OCI-LY3 (cell line): ENCODE data around the gene GJB2.

ENCODE experiments used
- EZH2phosphoT487 ChIP-seq: fragments of 200-600 bp; shearing (Covaris generic); IDR thresholded peaks from 2 replicates; pipeline ENCODE4 v1.6.1; 2018; ENCODE audit warnings: antibody characterized with exemption, mixed run types, low read depth
- TF ChIP-seq, protein P1 (sequence below): fragments of 200-600, 300-600 bp; sonication (generic); IDR thresholded peaks from 2 replicates; pipeline ENCODE4 v1.5.1; 2014; ENCODE audit warnings: antibody characterized with exemption, low read length, low read depth

DNA sequence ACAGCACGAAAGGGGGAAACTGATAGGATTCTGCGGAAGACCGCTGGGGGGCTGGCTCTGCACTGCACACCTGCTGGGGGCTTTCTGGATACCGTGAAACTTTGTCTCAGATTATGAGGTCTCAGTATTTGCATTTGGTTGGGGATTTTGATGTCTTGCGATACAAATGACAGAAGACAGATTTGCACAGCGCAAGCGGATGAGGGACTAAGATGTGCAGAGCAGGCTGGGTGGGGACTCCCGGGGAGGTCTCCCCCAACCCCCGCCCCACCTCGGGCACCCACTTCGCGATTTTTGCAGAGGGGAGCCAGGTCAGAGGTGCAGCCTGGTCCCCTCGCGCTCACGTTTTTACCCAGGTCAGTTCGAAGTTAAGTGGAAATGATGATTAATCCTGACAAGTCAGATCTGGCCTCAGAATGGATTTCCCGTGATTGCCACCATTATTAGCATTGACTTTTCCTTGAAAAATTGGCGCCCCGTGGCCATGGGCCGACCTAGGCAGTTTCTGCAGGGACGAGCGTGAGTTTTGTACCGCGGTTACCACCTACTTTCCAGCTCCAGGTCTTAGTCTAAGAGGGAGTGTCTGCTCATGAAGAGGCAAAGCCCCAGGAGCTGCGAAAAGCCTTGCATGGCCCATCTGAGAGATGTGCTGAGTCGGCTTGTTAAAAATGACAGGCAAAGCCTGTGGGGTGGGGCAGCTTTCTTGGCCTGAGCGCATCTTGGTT lies 1.3 kb upstream of the GJB2 start:
- TF ChIP-seq, protein P1, sequence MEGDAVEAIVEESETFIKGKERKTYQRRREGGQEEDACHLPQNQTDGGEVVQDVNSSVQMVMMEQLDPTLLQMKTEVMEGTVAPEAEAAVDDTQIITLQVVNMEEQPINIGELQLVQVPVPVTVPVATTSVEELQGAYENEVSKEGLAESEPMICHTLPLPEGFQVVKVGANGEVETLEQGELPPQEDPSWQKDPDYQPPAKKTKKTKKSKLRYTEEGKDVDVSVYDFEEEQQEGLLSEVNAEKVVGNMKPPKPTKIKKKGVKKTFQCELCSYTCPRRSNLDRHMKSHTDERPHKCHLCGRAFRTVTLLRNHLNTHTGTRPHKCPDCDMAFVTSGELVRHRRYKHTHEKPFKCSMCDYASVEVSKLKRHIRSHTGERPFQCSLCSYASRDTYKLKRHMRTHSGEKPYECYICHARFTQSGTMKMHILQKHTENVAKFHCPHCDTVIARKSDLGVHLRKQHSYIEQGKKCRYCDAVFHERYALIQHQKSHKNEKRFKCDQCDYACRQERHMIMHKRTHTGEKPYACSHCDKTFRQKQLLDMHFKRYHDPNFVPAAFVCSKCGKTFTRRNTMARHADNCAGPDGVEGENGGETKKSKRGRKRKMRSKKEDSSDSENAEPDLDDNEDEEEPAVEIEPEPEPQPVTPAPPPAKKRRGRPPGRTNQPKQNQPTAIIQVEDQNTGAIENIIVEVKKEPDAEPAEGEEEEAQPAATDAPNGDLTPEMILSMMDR, result no peak
- TF ChIP-seq EZH2phosphoT487, result no peak
